Measurements from ENCODE around the gene SETD1B. TPM values are rescaled to one million over a fixed set of nuclear protein-coding genes. Genes with fewer than 3 reads are reported as not detected.
"Not testable (repeated sequence)": the region's sequence is repeated elsewhere in the genome, so short reads cannot be mapped to it uniquely, and the experiment has no call there.

The SETD1B gene
- 10 to 100 TPM; 14.7 to 23.4 TPM for total RNA-seq

- peaks cover 6% of the 10 kb centered on the region for H3K4me1 Mint-ChIP-seq
- no peaks in the 10 kb centered on the region for H3K9me3 Mint-ChIP-seq
- H3K4me3 Mint-ChIP-seq: peak within 1 kb of the TSS; percentile 92
- H3K27me3 Mint-ChIP-seq: no peaks in the 10 kb centered on the region
- H3K27ac Mint-ChIP-seq: peak within 1 kb of the TSS; percentile 96
- peak; percentile 5 for ATAC-seq (replicated peaks)
- peaks cover 75% of the 10 kb centered on the region for H3K36me3 Mint-ChIP-seq (ENCODE audit: low read depth)
These were observed at the start of gene SETD1B for GRCh38 chr12:121803861-121804416. Gene SETD1B, plus strand, starts transcription at chr12:121804009. Its CDS starts 729 bp downstream, at chr12:121804738.

DNA sequence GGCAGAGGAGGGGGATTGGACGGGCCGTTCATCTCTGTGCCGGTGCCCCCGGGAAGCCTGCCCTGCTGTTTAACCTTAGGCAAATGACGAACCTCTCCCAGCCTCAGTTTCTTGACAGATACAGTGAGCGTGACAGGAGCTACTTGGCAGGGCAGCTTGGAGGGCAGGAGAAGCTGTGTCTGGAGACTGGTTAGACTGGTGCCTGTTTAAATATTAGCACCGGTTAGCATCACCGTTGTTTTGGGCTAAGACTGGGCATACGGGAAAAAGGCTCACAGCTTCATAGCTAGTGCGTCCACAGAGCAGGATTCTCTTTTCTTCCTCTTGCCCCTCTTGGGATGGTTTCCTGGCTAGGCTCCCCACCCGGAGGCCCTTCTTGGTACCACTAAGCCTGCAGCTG lies 49.0 kb upstream of the SETD1B start:
- Mint-ChIP-seq H3K4me1 (peaks cover 4% of the 10 kb centered on the region), H3K9me3 (no peaks in the 10 kb centered on the region), H3K4me3 (no peak overlapping the region), H3K27ac (peak overlapping the region; percentile 10), H3K27me3 (no peaks in the 10 kb centered on the region), H3K36me3 (ENCODE audit: low read depth) (peaks cover 6% of the 10 kb centered on the region)
- no peak for ATAC-seq (replicated peaks)

- Mint-ChIP-seq H3K9me3 (no peaks in the 10 kb centered on the region), H3K27ac (no peak overlapping the region), H3K27me3 (no peaks in the 10 kb centered on the region), H3K4me3 (no peak overlapping the region), H3K4me1 (peaks cover 4% of the 10 kb centered on the region), H3K36me3 (ENCODE audit: low read depth) (peaks cover 6% of the 10 kb centered on the region)
- no peak for ATAC-seq (replicated peaks)
These were observed 48.2 kb upstream of the SETD1B start for GRCh38 chr12:121755591-121755990.

DNA sequence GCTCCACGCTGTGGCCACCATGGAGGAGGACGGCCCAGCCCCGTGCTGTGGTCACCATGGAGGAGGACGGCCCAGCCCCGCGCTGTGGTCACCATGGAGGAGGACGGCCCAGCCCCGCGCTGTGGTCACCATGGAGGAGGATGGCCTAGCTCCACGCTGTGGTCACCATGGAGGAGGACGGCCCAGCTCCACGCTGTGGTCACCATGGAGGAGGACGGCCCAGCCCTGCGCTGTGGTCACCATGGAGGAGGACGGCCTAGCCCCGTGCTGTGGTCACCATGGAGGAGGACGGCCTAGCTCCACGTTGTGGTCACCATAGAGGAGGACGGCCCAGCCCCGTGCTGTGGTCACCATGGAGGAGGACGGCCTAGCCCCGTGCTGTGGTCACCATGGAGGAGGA lies 45.3 kb upstream of the SETD1B start:
- not testable (repeated sequence) for ATAC-seq (replicated peaks); H3K36me3 Mint-ChIP-seq (ENCODE audit: low read depth); H3K4me1 Mint-ChIP-seq; H3K4me3 Mint-ChIP-seq; H3K27ac Mint-ChIP-seq; H3K9me3 Mint-ChIP-seq; H3K27me3 Mint-ChIP-seq

DNA sequence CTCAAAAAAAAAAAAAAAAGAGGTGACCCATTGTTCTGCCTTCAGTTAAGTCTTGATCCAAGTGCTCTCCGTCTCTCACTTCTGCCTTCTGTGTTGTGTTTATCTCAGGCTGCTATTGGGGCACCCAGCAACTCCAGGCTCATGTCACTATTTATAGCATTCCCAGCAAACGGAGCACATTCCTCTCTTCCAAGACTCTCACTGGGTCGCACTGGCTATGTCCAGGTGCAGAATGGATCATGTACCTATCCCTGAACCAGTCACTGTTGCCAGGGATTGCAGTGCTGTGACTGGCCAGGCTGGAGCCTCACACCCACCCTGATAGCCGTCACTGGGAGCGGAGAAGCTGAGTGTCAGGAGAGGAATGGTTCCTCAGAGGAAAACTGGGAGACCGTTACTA lies 41.5 kb upstream of the SETD1B start:
- ATAC-seq (replicated peaks): no peak
- H3K9me3 Mint-ChIP-seq: no peaks in the 10 kb centered on the region
- no peak overlapping the region for H3K27ac Mint-ChIP-seq
- H3K27me3 Mint-ChIP-seq: no peaks in the 10 kb centered on the region
- peaks cover 4% of the 10 kb centered on the region for H3K4me1 Mint-ChIP-seq
- H3K36me3 Mint-ChIP-seq (ENCODE audit: low read depth): peaks cover 6% of the 10 kb centered on the region
- no peak overlapping the region for H3K4me3 Mint-ChIP-seq

DNA sequence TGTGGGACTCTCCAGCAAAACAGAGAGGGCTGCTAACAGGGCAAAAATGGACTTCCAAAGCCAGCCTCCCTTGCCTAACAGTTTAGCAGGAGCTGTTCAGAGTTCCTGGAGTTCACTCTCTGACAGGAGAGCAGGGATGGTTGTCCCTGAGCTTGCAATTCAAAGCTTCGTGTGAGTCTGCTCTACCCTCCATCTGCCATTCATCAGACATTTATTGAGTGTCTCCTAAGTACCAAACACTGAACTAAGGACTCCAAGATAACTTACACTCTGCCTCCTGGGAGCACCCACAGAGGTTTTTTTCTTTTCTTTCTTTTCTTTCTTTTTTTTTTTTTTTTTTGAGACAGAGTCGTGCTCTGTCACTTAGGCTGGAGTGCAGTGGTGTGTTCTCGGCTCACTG lies 39.0 kb upstream of the SETD1B start:
- no peaks in the 10 kb centered on the region for H3K9me3 Mint-ChIP-seq

DNA sequence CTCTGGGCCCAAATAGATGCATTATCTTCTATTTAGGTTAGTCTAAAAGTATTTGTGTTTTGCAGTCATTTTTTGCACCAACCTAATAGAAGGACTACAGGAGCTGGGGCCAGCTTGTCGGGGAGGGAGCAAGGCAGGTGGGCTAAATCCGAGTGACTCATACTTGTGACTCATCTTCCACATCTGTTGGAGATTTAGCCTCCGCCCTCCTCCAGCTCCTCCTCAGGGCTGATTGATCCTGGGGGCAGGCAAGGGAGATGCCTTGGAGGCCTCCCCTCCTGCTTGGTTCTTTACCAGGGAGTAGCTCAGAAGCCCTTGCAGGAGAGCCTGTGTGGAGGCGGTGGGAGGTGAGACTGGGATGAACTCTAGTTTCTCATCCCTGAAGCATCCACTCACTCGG lies 38.2 kb upstream of the SETD1B start:
- Mint-ChIP-seq H3K9me3 (no peaks in the 10 kb centered on the region), H3K36me3 (ENCODE audit: low read depth) (peaks cover 6% of the 10 kb centered on the region), H3K27me3 (no peaks in the 10 kb centered on the region), H3K4me1 (peaks cover 4% of the 10 kb centered on the region), H3K4me3 (no peak overlapping the region), H3K27ac (no peak overlapping the region)
- no peak for ATAC-seq (replicated peaks)

More for the DNA sequence above, 39.0 kb upstream of the SETD1B start:
- no peak overlapping the region for H3K4me3 Mint-ChIP-seq
- no peaks in the 10 kb centered on the region for H3K27me3 Mint-ChIP-seq
- peaks cover 4% of the 10 kb centered on the region for H3K4me1 Mint-ChIP-seq
- peaks cover 6% of the 10 kb centered on the region for H3K36me3 Mint-ChIP-seq (ENCODE audit: low read depth)
- H3K27ac Mint-ChIP-seq: no peak overlapping the region
- no peak for ATAC-seq (replicated peaks)

DNA sequence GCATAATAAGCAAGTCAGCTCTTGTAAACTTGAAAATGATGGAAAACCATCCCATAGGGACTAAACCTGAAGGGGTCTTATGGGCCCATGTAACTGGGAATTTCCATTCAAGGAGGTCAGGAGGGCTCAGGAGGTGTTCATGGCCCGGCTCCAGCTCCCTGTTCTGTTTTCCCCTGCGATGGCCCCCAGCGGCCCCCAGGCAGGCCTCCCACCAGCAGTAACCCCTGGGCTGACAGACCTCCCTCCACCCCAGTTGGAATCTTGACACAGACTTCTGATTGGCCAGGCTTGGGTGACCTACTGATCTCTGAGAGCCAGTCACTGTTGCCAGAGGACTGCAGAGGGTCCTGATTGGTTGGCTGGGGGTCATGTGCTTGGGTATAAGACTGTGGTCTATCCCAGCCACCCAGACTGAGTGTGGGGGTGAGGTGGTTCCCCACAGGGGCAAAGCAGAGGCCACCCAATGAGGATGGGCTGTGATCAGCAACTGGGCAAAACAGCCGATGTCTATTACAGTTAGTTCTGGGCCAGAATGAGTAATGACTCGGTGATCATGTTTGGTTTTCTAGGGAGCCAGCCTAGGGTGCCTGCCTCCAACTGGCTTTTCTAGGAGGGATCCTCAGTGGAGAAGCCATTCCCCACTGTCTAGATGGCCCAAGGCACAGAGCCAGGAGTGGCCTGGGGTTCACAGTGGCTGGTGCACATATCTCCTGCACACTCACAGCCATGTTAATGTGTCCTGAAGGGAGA lies 37.3 kb upstream of the SETD1B start:
- Mint-ChIP-seq H3K27me3 (no peaks in the 10 kb centered on the region), H3K4me1 (peaks cover 4% of the 10 kb centered on the region), H3K9me3 (no peaks in the 10 kb centered on the region), H3K4me3 (no peak overlapping the region), H3K36me3 (ENCODE audit: low read depth) (peaks cover 6% of the 10 kb centered on the region), H3K27ac (no peak overlapping the region)
- ATAC-seq (replicated peaks): peak; percentile 65

- Mint-ChIP-seq H3K27ac (no peak overlapping the region), H3K27me3 (no peaks in the 10 kb centered on the region), H3K4me1 (peaks cover under 1% of the 10 kb centered on the region)
These were observed 36.2 kb upstream of the SETD1B start for GRCh38 chr12:121767525-121768016.

GRCh38 chr12:121769297-121769830 lies 34.4 kb upstream of the SETD1B start:
- no peak for ATAC-seq (replicated peaks)
- Mint-ChIP-seq H3K36me3 (ENCODE audit: low read depth) (peaks cover 3% of the 10 kb centered on the region), H3K4me3 (no peak overlapping the region), H3K4me1 (no peaks in the 10 kb centered on the region), H3K9me3 (no peaks in the 10 kb centered on the region), H3K27me3 (no peaks in the 10 kb centered on the region), H3K27ac (no peak overlapping the region)

More at GRCh38 chr12:121767525-121768016, 36.2 kb upstream of the SETD1B start:
- H3K4me3 Mint-ChIP-seq: no peak overlapping the region
- H3K9me3 Mint-ChIP-seq: no peaks in the 10 kb centered on the region
- no peak for ATAC-seq (replicated peaks)
- peaks cover under 1% of the 10 kb centered on the region for H3K36me3 Mint-ChIP-seq (ENCODE audit: low read depth)

- H3K4me3 Mint-ChIP-seq: no peak overlapping the region
These were observed 33.9 kb upstream of the SETD1B start for GRCh38 chr12:121769831-121770301.

DNA sequence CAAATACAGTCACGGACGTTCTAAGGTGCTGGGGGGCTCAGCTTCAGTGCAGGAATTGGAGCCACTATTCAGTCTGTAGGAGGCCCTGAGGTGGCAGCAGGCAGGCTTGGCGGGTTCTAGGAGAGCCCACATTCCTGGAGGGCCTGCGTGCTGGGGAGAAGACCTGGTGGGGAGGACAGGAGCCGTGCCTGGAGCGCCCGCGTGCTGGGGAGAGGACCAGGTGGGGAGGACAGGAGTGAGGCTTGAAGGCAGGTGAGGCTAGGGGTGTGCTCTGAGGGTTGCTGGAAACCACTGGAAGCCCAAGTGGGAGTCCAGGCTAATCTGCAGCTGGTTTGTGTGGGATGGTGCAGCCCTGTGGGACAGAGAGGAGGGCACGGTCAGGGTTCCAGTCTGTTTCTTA lies 33.4 kb upstream of the SETD1B start:
- Mint-ChIP-seq H3K27me3 (no peaks in the 10 kb centered on the region), H3K4me1 (no peaks in the 10 kb centered on the region), H3K9me3 (no peaks in the 10 kb centered on the region), H3K4me3 (no peak overlapping the region), H3K36me3 (ENCODE audit: low read depth) (peaks cover 5% of the 10 kb centered on the region), H3K27ac (no peak overlapping the region)
- no peak for ATAC-seq (replicated peaks)

More at GRCh38 chr12:121769831-121770301, 33.9 kb upstream of the SETD1B start:
- no peaks in the 10 kb centered on the region for H3K27me3 Mint-ChIP-seq
- peaks cover 5% of the 10 kb centered on the region for H3K36me3 Mint-ChIP-seq (ENCODE audit: low read depth)
- no peaks in the 10 kb centered on the region for H3K9me3 Mint-ChIP-seq
- ATAC-seq (replicated peaks): no peak
- no peaks in the 10 kb centered on the region for H3K4me1 Mint-ChIP-seq
- no peak overlapping the region for H3K27ac Mint-ChIP-seq

GRCh38 chr12:121770813-121771625 lies 32.8 kb upstream of the SETD1B start:
- no peaks in the 10 kb centered on the region for H3K27me3 Mint-ChIP-seq
- no peaks in the 10 kb centered on the region for H3K4me1 Mint-ChIP-seq
- no peak overlapping the region for H3K4me3 Mint-ChIP-seq
- no peak overlapping the region for H3K27ac Mint-ChIP-seq
- H3K36me3 Mint-ChIP-seq (ENCODE audit: low read depth): peaks cover 5% of the 10 kb centered on the region
- no peak for ATAC-seq (replicated peaks)
- no peaks in the 10 kb centered on the region for H3K9me3 Mint-ChIP-seq

GRCh38 chr12:121773011-121773777 lies 30.6 kb upstream of the SETD1B start:
- H3K9me3 Mint-ChIP-seq: no peaks in the 10 kb centered on the region
- H3K4me3 Mint-ChIP-seq: no peak overlapping the region
- peaks cover 9% of the 10 kb centered on the region for H3K36me3 Mint-ChIP-seq (ENCODE audit: low read depth)
- H3K27ac Mint-ChIP-seq: no peak overlapping the region
- H3K4me1 Mint-ChIP-seq: no peaks in the 10 kb centered on the region
- no peaks in the 10 kb centered on the region for H3K27me3 Mint-ChIP-seq
- peak; percentile 86 for ATAC-seq (replicated peaks)

Measured in activated T-helper 17 cell treated with anti-CD3 and anti-CD28 coated beads, Interleukin-2, amount 50 U/mL, for 72 hours (primary cell).